H9 (cell line): Measurements from ENCODE around the gene STPG1. TPM values are rescaled to one million over a fixed set of nuclear protein-coding genes. Genes with fewer than 3 reads are reported as not detected.

Experiments
- DNase-seq: peaks from one replicate; pipeline ENCODE4 v3.0.0-alpha.2; 2017
- H2AFZ ChIP-seq: one replicate; pipeline ENCODE4 v1.6.1; 2013; ENCODE audit warnings: mild to moderate bottlenecking, low read length, control low read depth, moderate library complexity
- H2AK5ac ChIP-seq: 2 replicates; pipeline ENCODE4 v1.6.1; 2013; ENCODE audit warnings: low read length, control low read depth, mixed read lengths; ENCODE audit not compliant: insufficient read length
- H2BK120ac ChIP-seq: one replicate; pipeline ENCODE4 v1.6.1; 2013; ENCODE audit warnings: low read depth, mild to moderate bottlenecking, low read length, control low read depth, inconsistent platforms; ENCODE audit not compliant: poor library complexity, severe bottlenecking
- H2BK12ac ChIP-seq: 2 replicates; pipeline ENCODE4 v1.6.1; 2013; ENCODE audit warnings: low read length, control low read depth, mixed read lengths, low read depth; ENCODE audit not compliant: insufficient read length
- H2BK15ac ChIP-seq: 2 replicates; pipeline ENCODE4 v1.6.1; 2013; ENCODE audit warnings: low read depth, low read length, control low read depth
- H2BK20ac ChIP-seq: one replicate; pipeline ENCODE4 v1.6.1; 2013; ENCODE audit warnings: low read depth, mild to moderate bottlenecking, low read length, control low read depth, inconsistent platforms; ENCODE audit not compliant: poor library complexity, severe bottlenecking
- H2BK5ac ChIP-seq: 2 replicates; pipeline ENCODE4 v1.6.1; 2013; ENCODE audit warnings: low read length, control low read depth, mixed read lengths; ENCODE audit not compliant: insufficient read length
- H3K14ac ChIP-seq: 2 replicates; pipeline ENCODE4 v1.6.1; 2013; ENCODE audit warnings: low read length, control low read depth; ENCODE audit not compliant: insufficient read depth
- H3K18ac ChIP-seq: 2 replicates; pipeline ENCODE4 v1.6.1; 2013; ENCODE audit warnings: low read depth, mild to moderate bottlenecking, mixed read lengths, low read length, control low read depth; ENCODE audit not compliant: insufficient read length
- H3K23ac ChIP-seq: 2 replicates; pipeline ENCODE4 v1.6.1; 2013; ENCODE audit warnings: low read length, control low read depth, mixed read lengths, low read depth; ENCODE audit not compliant: insufficient read length
- H3K23me2 ChIP-seq: 2 replicates; pipeline ENCODE4 v1.6.1; 2013; ENCODE audit warnings: low read depth, mild to moderate bottlenecking, mixed read lengths, low read length, control low read depth; ENCODE audit not compliant: insufficient read length, poor library complexity, severe bottlenecking
- H3K27ac ChIP-seq: 2 replicates; pipeline ENCODE4 v1.5.1; 2013; ENCODE audit warnings: low read length, control low read depth, mixed read lengths, low read depth; ENCODE audit not compliant: insufficient read length
- H3K27me3 ChIP-seq: 2 replicates; pipeline ENCODE4 v1.6.1; 2013; ENCODE audit warnings: low read length, control low read depth, inconsistent platforms; ENCODE audit not compliant: insufficient read depth
- H3K4ac ChIP-seq: 2 replicates; pipeline ENCODE4 v1.6.1; 2013; ENCODE audit warnings: low read depth, mild to moderate bottlenecking, control low read depth, inconsistent platforms, low read length, moderate library complexity
- H3K4me1 ChIP-seq: 2 replicates; pipeline ENCODE4 v1.6.1; 2013; ENCODE audit warnings: low read length, control low read depth, inconsistent platforms; ENCODE audit not compliant: insufficient read depth
- H3K4me2 ChIP-seq: 2 replicates; pipeline ENCODE4 v1.6.1; 2013; ENCODE audit warnings: low read length, control low read depth, mixed read lengths; ENCODE audit not compliant: insufficient read length, insufficient read depth
- H3K56ac ChIP-seq: 2 replicates; pipeline ENCODE4 v1.6.1; 2013; ENCODE audit warnings: low read depth, mild to moderate bottlenecking, mixed read lengths, low read length, control low read depth; ENCODE audit not compliant: insufficient read length
- H3K79me1 ChIP-seq: 2 replicates; pipeline ENCODE4 v1.6.1; 2013; ENCODE audit warnings: low read depth, mild to moderate bottlenecking, moderate library complexity, low read length, control low read depth, inconsistent platforms; ENCODE audit not compliant: insufficient read depth, poor library complexity, severe bottlenecking
- H3K79me2 ChIP-seq: 2 replicates; pipeline ENCODE4 v1.6.1; 2013; ENCODE audit warnings: low read length, control low read depth, inconsistent platforms; ENCODE audit not compliant: insufficient read depth
- H3K9ac ChIP-seq: 2 replicates; pipeline ENCODE4 v1.6.1; 2013; ENCODE audit warnings: low read length, control low read depth, mixed read lengths; ENCODE audit not compliant: insufficient read length; ENCODE audit errors: extremely low read depth
- H3K9me3 ChIP-seq: one replicate; pipeline ENCODE4 v1.6.1; 2013; ENCODE audit warnings: low read depth, low read length, inconsistent platforms; ENCODE audit not compliant: control insufficient read depth
- H3T11ph ChIP-seq: one replicate; pipeline ENCODE4 v1.6.1; 2013; ENCODE audit warnings: mild to moderate bottlenecking, low read length, control low read depth, inconsistent platforms
- H4K20me1 ChIP-seq: one replicate; pipeline ENCODE4 v1.6.1; 2013; ENCODE audit not compliant: control insufficient read depth, insufficient read length, insufficient read depth
- H4K5ac ChIP-seq: 2 replicates; pipeline ENCODE4 v1.6.1; 2013; ENCODE audit warnings: low read depth, mild to moderate bottlenecking, mixed read lengths, low read length, control low read depth; ENCODE audit not compliant: insufficient read length
- H4K8ac ChIP-seq: replicated peaks from 2 replicates; pipeline ENCODE4 v1.6.1; 2013; ENCODE audit warnings: low read length, control low read depth, mixed read lengths, low read depth; ENCODE audit not compliant: insufficient read length
- H4K91ac ChIP-seq: 2 replicates; pipeline ENCODE4 v1.6.1; 2013; ENCODE audit warnings: low read depth, mild to moderate bottlenecking, moderate library complexity, mixed read lengths, low read length, control low read depth; ENCODE audit not compliant: insufficient read length
- H3K27ac Mint-ChIP-seq, 3 experiments: 2 replicates in 2 of 3; 3 replicates in 1 of 3; pipeline ENCODE4 v1.8.0; 2020 to 2021; ENCODE audit warnings: mixed read lengths in 3 of 3, mild to moderate bottlenecking in 1 of 3, moderate library complexity in 1 of 3
- H3K27me3 Mint-ChIP-seq: 2 replicates; pipeline ENCODE4 v1.8.0; 2021; ENCODE audit warnings: low read depth, mild to moderate bottlenecking, moderate library complexity, mixed read lengths
- H3K36me3 Mint-ChIP-seq, 3 experiments: 2 replicates in 2 of 3; 3 replicates in 1 of 3; pipeline ENCODE4 v1.8.0; 2020 to 2021; ENCODE audit warnings: low read depth in 3 of 3, mixed read lengths in 3 of 3; ENCODE audit not compliant: insufficient read depth in 1 of 3
- H3K4me1 Mint-ChIP-seq, 2 experiments: 2 replicates each; pipeline ENCODE4 v1.8.0; 2020; ENCODE audit warnings: mixed read lengths in 2 of 2
- H3K4me3 Mint-ChIP-seq, 2 experiments: 2 replicates in 1 of 2; 3 replicates in 1 of 2; pipeline ENCODE4 v1.8.0; 2020 to 2021; ENCODE audit warnings: mild to moderate bottlenecking in 2 of 2, mixed read lengths in 2 of 2, moderate library complexity in 1 of 2
- H3K9me3 Mint-ChIP-seq, 2 experiments: 2 replicates in 1 of 2; 3 replicates in 1 of 2; pipeline ENCODE4 v1.8.0; 2020; ENCODE audit warnings: mild to moderate bottlenecking in 2 of 2, mixed read lengths in 2 of 2, moderate library complexity in 1 of 2
- CTCF ChIP-seq: fragments of 200-600 bp; sonication (generic); conservative IDR thresholded peaks from 3 replicates; pipeline ENCODE4 v1.8.0; 2021; ENCODE audit warnings: antibody characterized with exemption, mild to moderate bottlenecking
- WGBS: extraction: QIAGEN DNeasy Blood & Tissue Kit; methylation state at CpG from one replicate; pipeline ENCODE4 v1.1.7; 2013; ENCODE audit warnings: missing lambda C conversion rate, low lambda C conversion rate, mixed read lengths; ENCODE audit not compliant: insufficient read length; ENCODE audit errors: extremely low coverage; 5-methylcytosine and 5-hydroxymethylcytosine counted together
- total RNA-seq: library from RNA; stranded (reverse); gene quantifications from 2 replicates; pipeline ENCODE4 v1.2.1, GENCODE V29; 2021

The STPG1 gene
- total RNA-seq, 1 experiment from 2014 or later: 8.3 TPM

GRCh38 chr1:24349891-24350290 lies 63.7 kb downstream of the STPG1 start:
- Mint-ChIP-seq H3K4me3 (no peak overlapping the region), H3K36me3 (peaks cover 0 to 1% (median 0%) of the 10 kb centered on the region in 3 experiments; a peak in 1 of 7 replicates), H3K27me3 (no peaks in the 10 kb centered on the region; the same call in 1 of the 2 replicates), H3K4me1 (peaks cover 0 to 9% of the 10 kb centered on the region in 2 experiments; a peak in 1 of 4 replicates), H3K27ac (no peak overlapping the region; a peak in 1 of 7 replicates), H3K9me3 (no peaks in the 10 kb centered on the region; a peak in 2 of 5 replicates)
- Histone ChIP-seq H4K91ac (no peak overlapping the region), H3K27me3 (no peaks in the 10 kb centered on the region), H2BK12ac (no peak overlapping the region), H4K5ac (no peak overlapping the region), H3K9me3 (no peaks in the 10 kb centered on the region), H2BK15ac (no peak overlapping the region), H3K18ac (no peak overlapping the region), H3K9ac (no peak overlapping the region), H4K8ac (no peak overlapping the region), H3K79me2 (no peaks in the 10 kb centered on the region), H3K56ac (no peak overlapping the region), H2AK5ac (no peak overlapping the region), H4K20me1 (no peaks in the 10 kb centered on the region), H3K4me2 (no peak overlapping the region), H3K79me1 (no peaks in the 10 kb centered on the region), H3K23me2 (no peaks in the 10 kb centered on the region), H3K4ac (no peak overlapping the region), H2AFZ (no peak overlapping the region), H2BK5ac (no peak overlapping the region), H3K4me1 (no peaks in the 10 kb centered on the region), H3K14ac (no peak overlapping the region), H2BK120ac (no peak overlapping the region), H3K23ac (no peak overlapping the region), H3T11ph (no peak overlapping the region), H3K27ac (no peak overlapping the region), H2BK20ac (no peak overlapping the region)
- DNase-seq: no peak
- no peak for TF ChIP-seq CTCF
- no CpG with 5 or more reads among the region's 2 CpGs for WGBS
